NCI-H2107 treated with DMSO at 0.1 percent for 48 hours (cell line): ENCODE results near the gene NYAP2.

Experiments used
- DNase-seq: peaks from one replicate; lab custom pipeline; 2025; ENCODE audit not compliant: unreplicated experiment; lab: John Stamatoyannopoulos, UW

Gene NYAP2

DNA sequence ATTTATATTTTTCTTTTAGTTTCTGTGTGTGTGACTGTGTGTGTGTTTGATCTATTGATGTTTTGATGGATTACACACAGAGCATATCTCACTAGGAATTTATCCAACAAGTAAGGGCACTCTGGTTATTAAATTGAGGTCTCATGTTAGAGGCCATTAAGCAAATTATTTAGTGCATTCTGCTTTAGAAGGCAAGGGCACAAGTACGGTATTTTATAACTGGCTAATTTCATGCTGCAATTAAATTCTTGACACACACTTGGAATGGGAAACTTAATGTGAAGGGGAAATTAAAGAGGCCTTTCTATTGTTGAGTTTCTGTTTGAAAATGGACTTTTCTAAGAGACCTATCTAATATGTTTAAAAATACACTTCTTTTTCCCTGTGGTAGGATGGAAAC is 25.8 kb downstream of the NYAP2 start:
- no peak for DNase-seq

DNA sequence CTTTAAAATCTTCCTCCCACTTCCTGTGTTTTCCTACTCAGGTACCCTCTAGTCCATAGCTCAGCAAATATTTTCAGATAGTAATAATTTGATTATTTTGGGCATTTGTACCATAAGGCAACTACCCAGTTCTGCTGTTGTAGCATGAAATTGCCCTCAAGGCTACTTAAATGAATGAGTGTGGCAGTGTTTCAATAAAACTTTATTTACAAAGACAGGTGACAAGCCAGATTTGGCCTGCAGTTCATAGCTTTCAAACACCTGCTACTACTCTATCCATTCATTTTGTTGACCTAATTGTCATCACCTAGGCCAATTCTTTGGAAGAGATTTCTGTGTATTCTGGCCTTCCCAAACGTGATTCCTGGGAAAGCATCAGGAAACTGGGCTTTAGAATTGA is 28.9 kb downstream of the NYAP2 start:
- no peak for DNase-seq

GRCh38 chr2:225429717-225430116 is 30.2 kb downstream of the NYAP2 start:
- peak; percentile 30 for DNase-seq

DNA sequence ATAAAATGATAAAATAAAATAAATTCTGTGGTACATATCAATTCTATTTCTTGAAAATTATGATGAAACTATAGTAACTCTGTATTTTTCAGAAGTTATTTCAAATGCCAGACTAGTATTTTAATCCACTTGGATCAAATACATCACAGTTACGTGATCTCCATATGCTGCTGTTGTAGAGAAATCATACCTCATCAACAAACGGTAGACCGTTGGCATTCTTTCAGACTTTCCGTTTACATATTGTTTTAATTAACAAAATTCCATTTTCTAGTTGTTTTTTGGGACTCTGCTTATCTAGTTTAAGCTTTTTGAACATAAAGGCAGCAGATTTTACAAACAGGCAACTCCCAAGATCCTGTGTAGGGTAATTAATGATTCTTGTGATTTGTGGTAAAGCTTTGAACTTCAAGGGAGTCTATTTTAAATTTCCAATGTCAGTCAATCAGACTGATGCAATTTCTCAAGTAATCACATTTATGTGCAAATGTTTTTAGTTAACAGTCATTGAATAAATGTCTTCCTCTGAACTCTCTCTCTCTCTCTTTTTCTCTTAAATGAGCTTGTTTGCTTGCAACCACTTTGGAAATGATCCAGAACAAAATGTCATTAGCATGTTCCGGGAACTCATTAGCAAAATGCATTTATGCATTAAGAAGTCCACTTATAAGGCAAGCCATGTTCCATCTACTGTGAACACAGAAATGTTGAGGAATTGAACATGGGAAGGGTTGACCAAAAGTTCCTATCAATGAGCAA is 31.8 kb downstream of the NYAP2 start:
- no peak for DNase-seq

- DNase-seq = no peak
Measured at GRCh38 chr2:225434014-225434413, 34.5 kb downstream of the NYAP2 start.

DNA sequence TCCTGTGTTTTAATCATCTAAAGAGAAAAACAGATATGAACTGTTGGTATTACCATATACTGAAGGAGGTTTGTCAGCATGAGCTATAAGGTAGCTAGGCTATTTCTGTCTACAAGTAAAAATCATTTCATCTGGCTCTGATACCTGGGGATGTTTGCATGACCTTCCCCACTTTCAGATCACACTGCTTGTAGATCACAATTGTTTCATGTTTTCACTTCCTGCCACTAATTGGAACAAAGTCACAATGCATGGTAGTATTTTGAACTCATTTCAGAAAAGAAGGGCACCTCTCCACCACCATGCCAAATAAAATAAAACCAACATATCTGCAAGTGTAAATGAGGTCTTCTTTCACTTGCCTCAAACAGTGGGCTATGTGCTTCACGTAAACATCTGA is 37.8 kb downstream of the NYAP2 start:
- DNase-seq = no peak

- DNase-seq = no peak
Measured at GRCh38 chr2:225438248-225438647, 38.7 kb downstream of the NYAP2 start.

DNA sequence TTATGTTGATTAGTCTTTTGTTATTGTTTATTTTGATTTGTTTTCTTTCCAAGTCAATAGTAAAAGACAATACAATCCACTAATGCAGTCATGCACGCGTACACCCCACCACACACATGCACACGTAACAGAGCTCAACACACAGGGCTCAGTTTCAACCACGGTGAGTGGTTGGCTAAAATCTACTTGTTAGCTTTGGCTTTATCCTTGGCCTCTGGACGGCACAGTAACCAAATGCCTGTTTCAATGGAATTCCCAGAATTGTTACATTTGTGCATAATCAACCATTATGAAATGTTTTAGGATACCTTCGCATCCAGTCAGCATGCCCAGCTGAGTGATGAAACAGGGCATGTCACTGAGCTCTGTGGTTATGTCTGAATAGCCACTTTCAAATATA is 53.2 kb downstream of the NYAP2 start:
- DNase-seq = no peak

DNA sequence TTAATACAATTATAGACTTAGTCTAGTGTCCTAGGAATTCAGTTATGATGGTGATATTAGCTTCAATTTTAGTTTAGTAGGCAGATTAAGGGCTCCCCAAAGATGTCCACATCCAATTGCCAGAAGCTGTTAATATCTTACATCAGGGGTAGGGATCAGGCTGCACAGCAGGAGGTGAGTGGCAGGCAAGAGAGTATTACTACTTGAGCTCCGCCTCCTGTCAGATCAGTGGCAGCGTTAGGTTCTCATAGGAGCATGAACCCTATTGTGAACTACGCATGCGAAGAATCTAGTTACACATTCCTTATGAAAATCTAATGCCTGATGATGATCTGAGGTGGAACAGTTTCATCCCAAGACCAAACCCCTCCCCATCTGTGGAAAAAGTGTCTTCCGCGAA is 54.9 kb downstream of the NYAP2 start:
- no peak for DNase-seq

DNA sequence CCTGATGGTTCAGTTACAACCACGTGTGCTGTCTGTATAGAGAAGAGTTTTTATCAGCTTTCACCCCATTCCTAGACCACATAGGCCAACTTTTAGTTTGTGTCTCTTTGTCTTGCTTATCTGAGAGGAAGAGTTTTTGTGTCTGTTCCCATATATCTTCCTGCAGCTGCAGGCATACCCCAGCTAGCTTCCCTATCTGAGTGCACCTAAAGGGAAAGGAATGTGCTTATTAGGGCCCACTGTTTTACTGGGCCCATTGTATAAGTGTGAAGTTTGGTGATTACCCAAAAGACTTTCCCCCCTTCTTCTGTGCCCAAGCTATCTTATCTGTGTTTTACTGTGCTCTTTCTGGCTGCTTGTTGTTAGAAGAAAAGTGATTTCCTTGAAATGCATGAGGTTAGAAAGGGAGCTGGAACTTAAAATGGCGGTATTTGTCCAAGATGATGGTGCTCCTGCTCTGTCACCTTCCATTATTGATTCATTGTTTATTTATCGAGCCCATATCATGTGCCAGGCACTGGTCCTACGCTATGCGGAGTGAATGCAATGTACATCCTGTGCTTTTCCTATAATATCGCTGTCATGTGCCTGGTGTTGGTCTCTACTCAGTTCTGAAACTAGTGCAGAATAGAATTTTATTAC is 57.2 kb downstream of the NYAP2 start:
- DNase-seq = no peak

GRCh38 chr2:225457482-225457881 is 58.0 kb downstream of the NYAP2 start:
- DNase-seq = no peak

DNA sequence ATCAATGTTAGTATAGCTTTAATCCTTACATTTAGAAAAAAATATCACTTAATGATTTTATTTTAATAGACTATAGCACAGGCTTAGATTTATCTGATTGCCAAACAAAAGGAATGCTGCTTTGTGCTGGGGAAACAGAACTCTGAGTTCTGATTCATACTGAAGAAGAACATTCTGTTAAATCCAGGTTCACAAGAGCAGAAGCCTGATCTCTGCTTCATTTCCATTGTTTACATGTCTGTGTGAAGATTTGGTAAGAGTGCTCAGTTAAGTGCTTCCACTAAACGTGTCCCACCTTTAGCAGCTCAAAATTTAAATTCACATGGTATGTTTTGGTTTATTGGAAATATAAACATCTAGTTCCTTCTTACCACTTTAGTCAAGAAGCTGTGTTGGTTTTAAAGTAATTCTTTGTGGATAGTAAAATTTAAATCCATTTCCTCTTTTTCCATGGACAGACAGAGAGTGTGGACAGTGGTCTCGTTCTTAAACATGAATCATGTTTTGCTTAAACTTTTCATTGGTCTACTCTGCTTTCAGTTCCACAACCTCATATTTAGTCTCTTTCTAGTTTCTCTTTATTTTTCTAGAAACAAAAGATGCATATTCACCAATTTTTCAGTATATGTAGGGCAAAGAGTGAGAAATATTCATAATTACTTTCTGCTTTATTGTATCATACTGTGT is 59.1 kb downstream of the NYAP2 start:
- DNase-seq = no peak

DNA sequence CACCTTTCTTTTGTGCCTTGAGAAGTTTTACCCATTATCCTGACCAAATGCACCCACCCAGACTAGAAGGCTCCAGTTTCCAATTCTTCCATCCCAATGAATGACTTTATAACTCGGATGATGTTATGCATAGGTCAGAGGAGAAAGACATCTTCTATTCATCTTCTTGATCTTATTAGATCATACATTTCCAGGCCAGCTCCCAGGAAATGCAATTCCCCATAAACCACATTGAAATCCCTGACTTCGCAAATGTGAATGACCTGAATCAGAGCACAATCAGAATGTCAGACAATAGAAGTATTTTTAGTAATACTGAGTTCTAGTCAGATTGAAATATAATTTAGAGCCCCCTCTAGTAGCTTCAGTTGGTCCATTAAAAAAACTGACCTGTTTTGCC is 62.9 kb downstream of the NYAP2 start:
- DNase-seq = no peak

GRCh38 chr2:225462945-225463344 is 63.4 kb downstream of the NYAP2 start:
- DNase-seq = no peak

GRCh38 chr2:225463449-225463848 is 63.9 kb downstream of the NYAP2 start:
- no peak for DNase-seq

GRCh38 chr2:225464346-225465025 is 65.0 kb downstream of the NYAP2 start:
- DNase-seq = no peak

- DNase-seq = no peak
Measured at GRCh38 chr2:225465827-225466226, 66.3 kb downstream of the NYAP2 start.

GRCh38 chr2:225466891-225467604 is 67.5 kb downstream of the NYAP2 start:
- no peak for DNase-seq

DNA sequence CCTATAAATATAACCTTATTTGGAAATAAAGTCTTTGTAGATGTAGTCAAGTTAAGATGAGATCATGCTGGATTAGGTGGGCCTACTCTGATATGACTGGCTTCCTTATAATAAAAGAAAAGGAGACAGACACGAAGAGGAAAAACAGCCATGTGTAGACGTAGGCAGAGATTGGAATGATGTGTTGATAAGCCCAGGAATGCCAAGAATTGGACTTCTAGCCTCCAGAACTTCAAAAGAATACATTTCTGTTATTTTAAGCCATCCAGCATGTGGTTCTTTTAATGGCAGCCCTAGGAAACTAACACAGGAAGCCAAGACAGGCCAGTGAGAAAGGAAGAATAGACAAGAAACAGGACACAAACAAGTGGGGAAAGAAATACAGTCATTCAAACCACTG is 68.6 kb downstream of the NYAP2 start:
- no peak for DNase-seq

DNA sequence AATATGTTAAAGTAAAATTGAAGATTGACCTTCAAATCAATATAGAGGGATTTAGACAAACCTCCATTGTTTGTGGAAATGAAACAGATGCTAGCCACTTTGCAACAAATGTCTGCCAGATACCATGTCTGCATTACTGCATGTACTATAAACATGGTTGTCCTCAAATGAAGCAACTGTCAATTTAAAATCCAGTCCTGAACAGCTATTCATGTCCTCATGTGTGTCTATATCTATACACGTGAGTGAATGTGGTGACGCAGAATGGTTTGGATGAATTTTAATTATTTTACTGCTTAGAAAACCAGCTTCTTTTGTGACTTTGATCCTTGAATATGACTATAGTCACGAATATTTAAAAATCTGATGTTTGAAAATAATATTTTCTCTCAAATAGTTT is 71.5 kb downstream of the NYAP2 start:
- no peak for DNase-seq

DNA sequence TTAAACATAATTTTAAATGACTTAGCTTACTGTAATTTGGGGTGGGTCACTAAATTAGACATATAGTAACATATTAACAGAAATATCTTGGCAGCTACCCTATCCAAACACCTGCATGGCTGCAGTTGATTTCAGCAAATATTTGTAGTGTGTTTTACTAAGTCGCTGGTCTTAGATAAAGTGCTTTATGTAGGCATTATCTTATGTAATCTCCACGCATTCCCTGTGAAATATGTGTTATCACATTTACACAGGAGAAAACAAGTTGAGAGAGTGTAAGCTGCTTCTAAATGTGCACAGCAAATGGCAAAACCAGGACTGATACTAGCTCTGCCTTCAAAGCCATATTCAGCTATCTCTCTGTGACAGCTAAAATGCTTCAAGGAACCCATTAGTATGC is 72.0 kb downstream of the NYAP2 start:
- DNase-seq = no peak
